Lung (tissue), 12 donors: Measurements from ENCODE around the gene HOXC5. TPM values are rescaled to one million over a fixed set of nuclear protein-coding genes. Genes with fewer than 3 reads are reported as not detected.

ENCODE experiments used
- ATAC-seq: fragments of 200-7000 bp; cut with Tn5 transposase; one replicate; pipeline ENCODE4 v1.9.1; 2020; ENCODE audit warnings: moderate number of reproducible peaks; ENCODE audit not compliant: insufficient read depth, low FRiP score
- DNase-seq, 3 donors: peaks; one replicate each; pipeline ENCODE4 v3.0.0-alpha.2; 2013 to 2017
- H3K27ac ChIP-seq, 2 donors: one replicate each; pipeline ENCODE4 v1.5.1; 2013; ENCODE audit warnings: mild to moderate bottlenecking in 2 of 2, moderate library complexity in 2 of 2, control low read depth in 1 of 2, inconsistent platforms in 1 of 2, low read depth in 1 of 2, low read length in 1 of 2
- H3K27me3 ChIP-seq, 3 donors: one replicate each; pipeline ENCODE4 v1.5.1; 2013; ENCODE audit warnings: low read length in 2 of 3; ENCODE audit not compliant: control insufficient read depth in 3 of 3, insufficient read depth in 3 of 3
- H3K36me3 ChIP-seq, 4 donors: one replicate each; pipeline ENCODE4 v1.5.1; 2013; ENCODE audit warnings: low read length in 4 of 4, mild to moderate bottlenecking in 1 of 4, moderate library complexity in 1 of 4; ENCODE audit not compliant: control insufficient read depth in 4 of 4, insufficient read depth in 4 of 4
- H3K4me1 ChIP-seq, 5 donors: one replicate each; pipeline ENCODE4 v1.5.1; 2013; ENCODE audit warnings: low read length in 5 of 5, mild to moderate bottlenecking in 2 of 5, moderate library complexity in 1 of 5; ENCODE audit not compliant: control insufficient read depth in 5 of 5, insufficient read depth in 5 of 5
- H3K4me3 ChIP-seq: one replicate; pipeline ENCODE4 v1.5.1; 2013; ENCODE audit warnings: mild to moderate bottlenecking, control low read depth, moderate library complexity
- H3K9ac ChIP-seq, 2 donors: one replicate each; pipeline ENCODE4 v1.5.1; 2013; ENCODE audit warnings: low read length in 2 of 2, control low read depth in 1 of 2; ENCODE audit not compliant: insufficient read depth in 1 of 2
- H3K9me3 ChIP-seq, 4 donors: one replicate each; pipeline ENCODE4 v1.5.1; 2013; ENCODE audit warnings: low read length in 3 of 4, mild to moderate bottlenecking in 1 of 4, moderate library complexity in 1 of 4; ENCODE audit not compliant: control insufficient read depth in 4 of 4, insufficient read depth in 3 of 4
- WGBS, 2 donors: extraction: QIAGEN DNeasy Blood & Tissue Kit; methylation state at CpG; one replicate each; pipeline ENCODE4 v1.1.7; 2013; 5-methylcytosine and 5-hydroxymethylcytosine counted together
- polyA plus RNA-seq, 2 donors: library from polyadenylated mRNA; stranded (reverse); fragments of 200-250 nt; gene quantifications; one replicate each; pipeline ENCODE4 v1.2.1, GENCODE V29; 2013
- total RNA-seq, 2 donors: library from RNA; depleted of rRNA in 1 of 2; stranded (reverse); fragments of >200 nt in 1 of 2; gene quantifications; one replicate each; pipeline ENCODE4 v1.2.1, GENCODE V29; 2014 to 2021
- TF ChIP-seq, protein P1 (sequence below): IDR thresholded peaks from 2 replicates; pipeline ENCODE4 v1.5.1; 2012; ENCODE audit warnings: mild to moderate bottlenecking; ENCODE audit errors: control extremely low read depth, extremely low read depth
- donor health status: control.
- donor health status: control.
- donor health status: Bipolar disorder and iron deficiency.
- donor health status: healthy.
- donor health status: DM: yes; HTN: yes; CAD: no.

Gene HOXC5
- total and polyA plus RNA-seq, 4 donors: 0.08 to 0.26 (median 0.17) TPM

GRCh38 chr12:54003625-54004024, 29.2 kb upstream of the HOXC5 start:
- H3K9ac ChIP-seq: no peak overlapping the region
- no peak overlapping the region for H3K27ac ChIP-seq
- ATAC-seq (no peak), DNase-seq (no peak)
- H3K36me3 ChIP-seq: no peaks in the 10 kb centered on the region
- H3K27me3 ChIP-seq: peaks cover 5 to 96% (median 81%) of the 10 kb centered on the region in 3 donors
- no peak overlapping the region for H3K4me3 ChIP-seq
- WGBS, 2 donors: 47 to 48% methylated on average over 3 of the region's 3 CpGs
- peaks cover 0 to 24% (median 3%) of the 10 kb centered on the region in 5 donors for H3K4me1 ChIP-seq
- TF ChIP-seq, protein P1, sequence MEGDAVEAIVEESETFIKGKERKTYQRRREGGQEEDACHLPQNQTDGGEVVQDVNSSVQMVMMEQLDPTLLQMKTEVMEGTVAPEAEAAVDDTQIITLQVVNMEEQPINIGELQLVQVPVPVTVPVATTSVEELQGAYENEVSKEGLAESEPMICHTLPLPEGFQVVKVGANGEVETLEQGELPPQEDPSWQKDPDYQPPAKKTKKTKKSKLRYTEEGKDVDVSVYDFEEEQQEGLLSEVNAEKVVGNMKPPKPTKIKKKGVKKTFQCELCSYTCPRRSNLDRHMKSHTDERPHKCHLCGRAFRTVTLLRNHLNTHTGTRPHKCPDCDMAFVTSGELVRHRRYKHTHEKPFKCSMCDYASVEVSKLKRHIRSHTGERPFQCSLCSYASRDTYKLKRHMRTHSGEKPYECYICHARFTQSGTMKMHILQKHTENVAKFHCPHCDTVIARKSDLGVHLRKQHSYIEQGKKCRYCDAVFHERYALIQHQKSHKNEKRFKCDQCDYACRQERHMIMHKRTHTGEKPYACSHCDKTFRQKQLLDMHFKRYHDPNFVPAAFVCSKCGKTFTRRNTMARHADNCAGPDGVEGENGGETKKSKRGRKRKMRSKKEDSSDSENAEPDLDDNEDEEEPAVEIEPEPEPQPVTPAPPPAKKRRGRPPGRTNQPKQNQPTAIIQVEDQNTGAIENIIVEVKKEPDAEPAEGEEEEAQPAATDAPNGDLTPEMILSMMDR: no peak
- peaks cover 0 to 3% (median 0%) of the 10 kb centered on the region in 4 donors for H3K9me3 ChIP-seq

- DNase-seq (no peak), ATAC-seq (no peak)
- Histone ChIP-seq H3K27me3 (peaks cover 5 to 95% (median 77%) of the 10 kb centered on the region in 3 donors), H3K4me1 (peaks cover 0 to 26% (median 3%) of the 10 kb centered on the region in 5 donors), H3K9ac (no peak overlapping the region), H3K36me3 (no peaks in the 10 kb centered on the region), H3K4me3 (no peak overlapping the region), H3K27ac (no peak overlapping the region), H3K9me3 (peaks cover 0 to 3% (median 0%) of the 10 kb centered on the region in 4 donors)
- 25 to 26% methylated on average over 20 of the region's 20 CpGs for WGBS, 2 donors
- TF ChIP-seq, protein P1: no peak
Measured at GRCh38 chr12:54004063-54004840, 28.6 kb upstream of the HOXC5 start.

DNA sequence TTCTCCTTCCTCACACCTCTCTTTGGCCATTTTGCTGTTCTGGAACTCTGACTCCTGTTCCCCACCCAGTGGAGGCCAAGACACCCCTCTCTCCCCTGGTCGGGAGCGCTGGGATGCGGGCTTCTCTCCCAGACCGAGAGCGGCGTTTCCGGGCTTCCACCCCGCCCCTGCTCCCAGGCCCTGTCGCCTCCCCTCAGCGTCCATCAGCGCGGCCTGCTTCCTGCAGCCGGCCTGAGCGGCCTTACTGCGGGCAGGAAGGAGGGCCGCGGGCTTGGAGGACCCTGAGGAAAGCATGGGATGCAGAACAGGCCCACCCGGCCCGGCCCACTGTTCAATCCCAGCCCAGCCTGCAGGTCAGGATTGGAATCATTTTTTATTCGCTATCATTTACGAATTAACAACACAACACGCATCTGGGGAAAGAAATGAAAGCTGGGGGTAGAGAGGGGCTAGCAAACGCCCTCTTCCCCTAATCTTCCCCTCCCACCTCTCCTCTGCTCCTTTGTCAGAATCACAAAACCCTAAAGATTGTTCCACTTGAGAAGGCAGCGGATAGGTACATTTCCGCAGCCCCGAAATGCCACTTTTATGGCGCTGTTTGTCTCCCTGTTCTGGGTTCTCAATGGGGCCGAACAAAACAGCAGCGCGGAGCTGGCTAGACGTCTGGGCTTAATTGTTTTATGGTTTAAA, 27.9 kb upstream of the HOXC5 start:
- TF ChIP-seq, protein P1: no peak
- DNase-seq (peak in 1 of 3 donors; percentile 37), ATAC-seq (no peak)
- Histone ChIP-seq H3K4me1 (peaks cover 0 to 27% (median 3%) of the 10 kb centered on the region in 5 donors), H3K27ac (no peak overlapping the region), H3K9me3 (peaks cover 0 to 3% (median 0%) of the 10 kb centered on the region in 4 donors), H3K36me3 (no peaks in the 10 kb centered on the region), H3K27me3 (peaks cover 9 to 95% (median 77%) of the 10 kb centered on the region in 3 donors), H3K9ac (no peak overlapping the region), H3K4me3 (no peak overlapping the region)
- WGBS, 2 donors: 16 to 18% methylated on average over 31 of the region's 31 CpGs
